Peyer's patch (tissue), 4 donors: ENCODE measurements around the gene IFNA1.
"Not testable (repeated sequence)": the region's sequence is repeated elsewhere in the genome, so short reads cannot be mapped to it uniquely, and the experiment has no call there.

Experiments used
- CTCF ChIP-seq, 6 experiments: fragments of 450-650 bp in 4 of 6; fragments of 200-600 bp in 2 of 6; sonication (generic) in 1 of 6; IDR thresholded peaks; one replicate each; pipeline ENCODE4 v1.5.1; 2017 to 2019; ENCODE audit warnings: antibody characterized with exemption in 6 of 6, mild to moderate bottlenecking in 3 of 6, moderate library complexity in 1 of 6
- POLR2A ChIP-seq, 2 donors: fragments of 450-650 bp; IDR thresholded peaks; one replicate each; pipeline ENCODE4 v1.5.1; 2017; ENCODE audit warnings: antibody characterized with exemption in 2 of 2, mild to moderate bottlenecking in 2 of 2, moderate library complexity in 2 of 2

- TF ChIP-seq CTCF, POLR2A (IDR thresholded peaks at IDR 0.05): not testable (repeated sequence)
Measured at GRCh38 chr9:21435015-21435383, 5.2 kb upstream of the IFNA1 start.
